T-helper 1 cell (primary cell): Measurements from ENCODE around the gene COL27A1.
"Not testable (repeated sequence)": the region's sequence is repeated elsewhere in the genome, so short reads cannot be mapped to it uniquely, and the experiment has no call there.

Experiments used
- DNase-seq, 5 donors: peaks; one replicate each; pipeline ENCODE4 v3.0.0-alpha.2; 2012 to 2020

COL27A1 gene

GRCh38 chr9:114311571-114312512 is 156.5 kb downstream of the COL27A1 start:
- DNase-seq = no peak

GRCh38 chr9:114312513-114312875 is 157.2 kb downstream of the COL27A1 start:
- DNase-seq = no peak

- no peak for DNase-seq
Measured at GRCh38 chr9:114313186-114313585, 157.8 kb downstream of the COL27A1 start.

GRCh38 chr9:114314256-114314867 is 159.0 kb downstream of the COL27A1 start:
- DNase-seq = no peak

GRCh38 chr9:114314881-114315722 is 159.8 kb downstream of the COL27A1 start:
- DNase-seq = no peak

- DNase-seq = no peak
Measured at GRCh38 chr9:114315723-114316363, 160.5 kb downstream of the COL27A1 start.

- no peak for DNase-seq
Measured at GRCh38 chr9:114316605-114317230, 161.4 kb downstream of the COL27A1 start.

GRCh38 chr9:114317665-114318357 is 162.5 kb downstream of the COL27A1 start:
- DNase-seq = peak in 1 of 5 donors; percentile 66

- no peak for DNase-seq
Measured at GRCh38 chr9:114318416-114318815, 163.1 kb downstream of the COL27A1 start.

- no peak for DNase-seq
Measured at GRCh38 chr9:114319147-114319546, 163.8 kb downstream of the COL27A1 start.

- not testable (repeated sequence) for DNase-seq
Measured at GRCh38 chr9:114320710-114321109, 165.4 kb downstream of the COL27A1 start.

- no peak for DNase-seq
Measured at GRCh38 chr9:114321759-114322158, 166.4 kb downstream of the COL27A1 start.

GRCh38 chr9:114322160-114322818 is 167.0 kb downstream of the COL27A1 start:
- DNase-seq = not testable (repeated sequence)

GRCh38 chr9:114322831-114323531 is 167.6 kb downstream of the COL27A1 start, which contains the start of gene ORM1:
Gene ORM1 (plus strand): TSS chr9:114323098. CDS start chr9:114323134, 36 bp downstream.
- DNase-seq = not testable (repeated sequence)

GRCh38 chr9:114323849-114324248 is 168.5 kb downstream of the COL27A1 start:
- DNase-seq = not testable (repeated sequence)

- DNase-seq = no peak
Measured at GRCh38 chr9:114324492-114324891, 169.2 kb downstream of the COL27A1 start.

- not testable (repeated sequence) for DNase-seq
Measured at GRCh38 chr9:114324965-114325364, 169.6 kb downstream of the COL27A1 start.

GRCh38 chr9:114325684-114326254 is 170.4 kb downstream of the COL27A1 start:
- DNase-seq = not testable (repeated sequence)

- DNase-seq = no peak
Measured at GRCh38 chr9:114327749-114328148, 172.4 kb downstream of the COL27A1 start.
